ENCODE results near the gene AQP9. TPM values are rescaled to one million over a fixed set of nuclear protein-coding genes. Genes with fewer than 3 reads are reported as not detected.

AQP9 gene
- total RNA-seq, 2 donors from 2014 or later, result 0.78 to 3.5 TPM

DNA sequence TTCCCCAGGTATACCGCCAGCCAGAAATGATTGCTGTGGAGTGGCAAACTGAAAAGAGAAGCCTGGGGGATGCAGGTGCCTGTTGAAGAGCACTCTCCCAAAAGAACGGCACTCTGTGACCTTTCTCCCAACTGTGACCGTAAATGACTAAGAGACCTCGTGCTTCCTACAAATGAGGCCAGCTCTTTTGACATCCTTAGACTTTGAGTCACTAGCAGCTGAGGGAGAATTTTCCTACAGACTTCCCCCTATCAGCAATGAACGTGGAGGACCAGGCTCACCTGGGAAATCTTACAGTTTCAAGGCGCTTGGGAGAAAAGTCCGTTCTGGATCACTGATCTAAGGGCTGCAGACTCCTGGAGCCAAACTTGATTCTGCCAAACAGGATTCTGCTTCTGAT, 8.6 kb downstream of the AQP9 start:
- no peak overlapping the region for H3K27ac Mint-ChIP-seq
- H3K27me3 Mint-ChIP-seq, result peaks cover 22% of the 10 kb centered on the region
- ATAC-seq, result no peak
- H3K4me1 Mint-ChIP-seq, result peaks cover 2% of the 10 kb centered on the region
- H3K4me3 Mint-ChIP-seq, result no peak overlapping the region
- H3K9me3 ChIP-seq (ENCODE audit: control insufficient read depth, low read length, poor library complexity, severe bottlenecking), result no peaks in the 10 kb centered on the region
- no peaks in the 10 kb centered on the region for H3K36me3 Mint-ChIP-seq (ENCODE audit: low read depth)
- no peak for DNase-seq

DNA sequence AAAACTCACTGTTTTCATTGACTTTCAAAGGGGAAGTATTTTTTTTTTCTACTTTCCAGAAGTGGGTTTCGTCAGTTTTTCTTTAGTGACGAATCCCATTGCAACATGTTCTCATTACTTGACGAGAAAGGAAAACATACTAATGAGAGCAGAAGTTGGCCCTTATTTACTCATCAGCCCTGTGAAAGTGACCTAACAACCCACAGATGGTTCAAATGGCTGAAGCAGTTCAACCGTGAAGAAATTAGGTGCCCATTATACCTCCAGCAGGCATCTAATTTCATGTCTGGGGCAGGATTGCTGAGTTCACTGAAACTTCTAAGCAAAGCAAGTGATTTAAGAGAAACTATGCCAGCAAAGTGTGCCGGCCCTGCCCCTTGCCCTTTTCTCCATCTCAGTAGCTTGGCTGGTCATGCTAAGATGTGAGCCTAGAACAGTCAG, 9.0 kb downstream of the AQP9 start:
- H3K4me3 Mint-ChIP-seq, result no peak overlapping the region
- no peak overlapping the region for H3K27ac Mint-ChIP-seq

DNA sequence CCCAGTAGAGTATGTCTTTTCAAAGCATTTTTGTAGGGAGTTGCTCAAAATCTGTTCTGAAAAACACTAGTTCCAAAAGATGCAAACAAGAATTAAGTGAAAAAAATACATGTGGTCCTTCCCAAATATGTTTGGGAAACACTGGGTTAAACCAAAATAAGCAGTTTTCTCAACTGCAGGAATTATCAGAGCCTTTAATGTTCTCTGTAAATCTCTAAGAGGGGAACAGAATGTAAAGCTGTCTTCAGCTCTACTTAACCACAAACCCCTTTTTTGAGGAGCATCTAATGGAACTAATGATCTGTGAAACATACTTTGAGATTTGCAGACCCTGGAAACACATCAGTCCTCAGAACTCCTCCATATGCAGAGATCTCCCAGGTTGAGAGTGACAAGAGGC, 9.9 kb downstream of the AQP9 start:
- peaks cover 11% of the 10 kb centered on the region for H3K27me3 Mint-ChIP-seq
- no peak for DNase-seq
- no peak for ATAC-seq
- H3K4me3 Mint-ChIP-seq, result no peak overlapping the region
- no peaks in the 10 kb centered on the region for H3K9me3 ChIP-seq (ENCODE audit: control insufficient read depth, low read length, poor library complexity, severe bottlenecking)
- no peaks in the 10 kb centered on the region for H3K36me3 Mint-ChIP-seq (ENCODE audit: low read depth)
- peaks cover 2% of the 10 kb centered on the region for H3K4me1 Mint-ChIP-seq
- H3K27ac Mint-ChIP-seq, result no peak overlapping the region

More for the DNA sequence above, 9.0 kb downstream of the AQP9 start:
- Mint-ChIP-seq H3K36me3 (ENCODE audit: low read depth) (no peaks in the 10 kb centered on the region), H3K27me3 (peaks cover 18% of the 10 kb centered on the region), H3K4me1 (peaks cover 2% of the 10 kb centered on the region)
- H3K9me3 ChIP-seq (ENCODE audit: control insufficient read depth, low read length, poor library complexity, severe bottlenecking), result no peaks in the 10 kb centered on the region
- DNase-seq (no peak), ATAC-seq (no peak)

DNA sequence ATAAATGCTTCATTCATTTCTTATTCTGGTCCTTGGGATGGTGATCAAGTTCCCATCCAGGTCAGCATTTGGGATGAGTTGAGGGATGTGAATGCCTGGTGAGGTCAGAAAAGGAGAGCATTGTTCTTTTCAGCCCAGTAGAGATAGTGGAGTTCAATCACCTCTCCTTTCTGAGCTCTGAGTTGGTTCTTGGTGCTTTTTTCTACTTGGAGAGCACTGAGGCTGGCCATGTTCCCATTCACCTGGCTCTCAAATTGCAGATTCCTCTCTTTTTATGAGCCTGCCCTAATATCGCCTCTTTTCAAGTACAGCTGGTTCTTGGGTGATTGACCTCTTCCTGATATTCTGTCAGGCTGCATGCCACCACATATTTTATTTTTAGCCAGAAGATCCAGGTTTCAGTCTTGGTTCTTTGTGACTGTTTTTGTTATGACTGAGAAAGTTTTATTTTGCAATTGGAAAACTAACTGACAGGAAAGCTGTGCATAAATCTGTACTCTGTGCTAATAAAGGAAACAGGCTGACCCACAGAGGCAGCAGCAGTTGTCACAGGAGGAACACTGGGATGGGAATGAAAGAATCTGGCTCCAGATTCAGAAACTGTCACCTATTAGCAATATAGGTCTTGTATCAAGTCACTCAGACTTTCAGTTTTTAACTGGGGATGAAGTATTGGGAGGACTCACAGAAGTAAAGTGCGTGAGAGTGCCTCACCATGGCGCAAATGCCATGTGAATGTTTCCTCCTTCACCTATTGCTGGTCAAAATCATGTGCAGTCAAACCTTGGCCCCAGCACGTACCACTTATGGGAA, 10.7 kb downstream of the AQP9 start:
- no peaks in the 10 kb centered on the region for H3K9me3 ChIP-seq (ENCODE audit: control insufficient read depth, low read length, poor library complexity, severe bottlenecking)
- ATAC-seq (no peak), DNase-seq (no peak)
- no peaks in the 10 kb centered on the region for H3K36me3 Mint-ChIP-seq (ENCODE audit: low read depth)
- H3K4me3 Mint-ChIP-seq, result no peak overlapping the region
- H3K27ac Mint-ChIP-seq, result no peak overlapping the region
- H3K4me1 Mint-ChIP-seq, result peaks cover 2% of the 10 kb centered on the region
- H3K27me3 Mint-ChIP-seq, result peaks cover 9% of the 10 kb centered on the region

DNA sequence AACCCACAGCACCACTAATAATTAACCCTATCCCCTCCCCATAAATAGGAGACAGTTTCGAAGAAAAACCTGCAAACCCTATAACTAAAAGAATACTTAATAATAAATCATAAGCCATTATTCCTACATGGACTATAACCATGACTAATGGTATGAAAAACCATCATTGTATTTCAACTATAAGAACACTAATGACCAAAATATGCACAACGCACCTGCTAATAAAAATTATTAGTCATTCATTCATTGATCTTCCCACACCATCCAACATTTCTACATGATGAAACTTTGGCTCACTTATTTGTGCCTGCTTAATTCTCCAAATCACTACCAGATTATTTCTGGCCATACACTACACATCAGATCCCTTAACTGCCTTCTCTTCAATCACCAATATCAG, 16.6 kb downstream of the AQP9 start:
- DNase-seq, result no peak
- H3K4me3 Mint-ChIP-seq, result no peak overlapping the region

DNA sequence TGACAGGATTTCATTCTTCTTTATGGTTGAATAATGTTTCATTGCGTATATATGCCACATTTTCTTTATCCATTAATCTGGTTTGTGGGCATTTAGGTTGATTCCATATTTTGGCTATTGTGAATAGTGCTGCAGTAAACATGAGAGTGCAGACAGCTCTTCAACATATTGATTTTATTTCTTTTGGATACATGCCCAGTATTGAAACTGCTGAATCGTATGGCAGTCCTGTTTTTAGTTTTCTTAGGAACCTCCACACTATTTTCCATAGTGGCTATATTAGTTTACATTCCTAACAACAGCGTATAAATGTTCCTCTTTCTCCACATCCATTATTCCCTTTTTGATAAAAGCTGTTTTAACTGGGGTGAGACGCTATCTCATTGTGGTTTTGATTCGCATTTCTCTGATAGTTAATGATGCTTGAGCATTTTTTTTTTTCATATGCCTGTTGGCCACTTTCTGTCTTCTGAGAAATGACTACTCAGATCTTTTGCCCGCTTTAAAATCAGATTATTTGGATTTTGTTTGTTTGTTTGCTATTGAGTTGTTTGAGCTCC, 21.7 kb downstream of the AQP9 start:
- peaks cover 3% of the 10 kb centered on the region for H3K4me1 Mint-ChIP-seq
- H3K27me3 Mint-ChIP-seq, result peaks cover 56% of the 10 kb centered on the region
- H3K9me3 ChIP-seq (ENCODE audit: control insufficient read depth, low read length, poor library complexity, severe bottlenecking), result no peaks in the 10 kb centered on the region
- ATAC-seq (no peak), DNase-seq (no peak)
- no peak overlapping the region for H3K27ac Mint-ChIP-seq
- H3K4me3 Mint-ChIP-seq, result no peak overlapping the region
- peaks cover 3% of the 10 kb centered on the region for H3K36me3 Mint-ChIP-seq (ENCODE audit: low read depth)

More for the DNA sequence above, 16.6 kb downstream of the AQP9 start:
- Mint-ChIP-seq H3K4me1 (no peaks in the 10 kb centered on the region), H3K36me3 (ENCODE audit: low read depth) (no peaks in the 10 kb centered on the region), H3K27ac (no peak overlapping the region), H3K27me3 (peaks cover 8% of the 10 kb centered on the region)
- H3K9me3 ChIP-seq (ENCODE audit: control insufficient read depth, low read length, poor library complexity, severe bottlenecking), result no peaks in the 10 kb centered on the region
- ATAC-seq, result no peak

DNA sequence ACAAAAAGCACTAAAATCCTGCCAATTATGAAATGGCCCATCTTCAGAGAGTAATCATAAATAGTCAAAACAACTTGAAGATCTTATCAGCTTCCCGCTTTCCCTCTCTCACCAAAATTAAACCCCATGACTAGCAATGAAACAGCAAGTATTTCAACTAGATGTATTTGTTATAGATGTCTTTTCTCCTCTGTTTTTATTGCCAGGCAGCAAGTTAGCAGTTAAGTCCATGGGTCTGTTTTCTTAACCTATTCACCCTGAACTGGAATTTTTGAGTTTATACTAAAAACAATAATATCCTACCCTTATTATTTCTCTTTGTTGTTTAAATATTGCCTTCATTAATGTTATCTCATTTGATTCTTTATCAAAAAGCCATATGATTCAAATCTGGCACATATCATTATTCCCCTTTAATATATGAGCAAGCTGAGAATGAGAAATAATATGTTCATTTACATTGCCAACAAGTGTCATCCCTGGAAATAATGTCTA, 23.3 kb downstream of the AQP9 start:
- H3K36me3 Mint-ChIP-seq (ENCODE audit: low read depth), result peaks cover 3% of the 10 kb centered on the region
- DNase-seq (no peak), ATAC-seq (no peak)
- H3K4me1 Mint-ChIP-seq, result peaks cover 3% of the 10 kb centered on the region
- peaks cover 66% of the 10 kb centered on the region for H3K27me3 Mint-ChIP-seq
- H3K27ac Mint-ChIP-seq, result no peak overlapping the region
- H3K9me3 ChIP-seq (ENCODE audit: control insufficient read depth, low read length, poor library complexity, severe bottlenecking), result no peaks in the 10 kb centered on the region
- no peak overlapping the region for H3K4me3 Mint-ChIP-seq

DNA sequence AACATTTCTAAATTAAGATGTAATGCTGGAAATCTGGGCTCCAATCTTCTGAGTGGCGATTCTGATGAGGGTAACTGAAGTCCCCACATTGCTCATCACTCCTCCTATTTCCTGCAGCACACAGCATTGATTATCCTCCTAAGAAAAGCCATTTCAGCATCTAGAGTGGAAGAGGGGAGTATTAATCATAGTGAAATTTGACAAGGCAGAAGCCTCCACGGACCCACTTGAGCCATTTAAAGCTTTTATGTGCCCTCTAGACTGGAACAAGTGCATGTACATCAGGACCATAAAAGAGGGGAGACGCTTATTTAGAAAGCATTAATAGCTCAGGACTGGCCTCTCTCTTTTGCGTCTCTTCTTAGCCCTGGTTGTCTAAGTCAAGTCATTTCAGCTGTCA, 25.8 kb downstream of the AQP9 start:
- Mint-ChIP-seq H3K27me3 (peaks cover 81% of the 10 kb centered on the region), H3K4me1 (peaks cover 6% of the 10 kb centered on the region), H3K4me3 (no peak overlapping the region), H3K27ac (no peak overlapping the region), H3K36me3 (ENCODE audit: low read depth) (peaks cover 3% of the 10 kb centered on the region)
- DNase-seq (no peak), ATAC-seq (no peak)
- H3K9me3 ChIP-seq (ENCODE audit: control insufficient read depth, low read length, poor library complexity, severe bottlenecking), result no peaks in the 10 kb centered on the region

DNA sequence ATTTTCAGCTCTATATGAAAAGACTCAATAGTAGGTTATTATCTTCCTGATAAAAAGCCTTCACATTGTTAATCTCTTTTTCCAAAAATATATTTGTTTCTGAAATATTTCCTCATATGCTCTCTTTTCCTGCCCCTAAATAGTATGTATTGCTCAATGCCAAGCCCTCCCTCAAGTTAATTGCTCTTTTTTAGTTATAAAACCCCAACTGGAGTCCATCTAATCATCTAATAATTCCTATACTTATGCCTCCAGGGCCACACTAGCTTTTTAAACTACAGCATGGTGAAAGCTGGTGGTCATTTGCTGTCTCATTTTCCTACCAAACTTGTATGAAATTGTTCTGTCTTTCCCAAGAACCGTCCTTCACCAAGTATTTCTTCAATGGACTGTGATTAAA, 26.7 kb downstream of the AQP9 start:
- H3K36me3 Mint-ChIP-seq (ENCODE audit: low read depth), result peaks cover 3% of the 10 kb centered on the region
- DNase-seq, result no peak
- H3K9me3 ChIP-seq (ENCODE audit: control insufficient read depth, low read length, poor library complexity, severe bottlenecking), result no peaks in the 10 kb centered on the region
- peaks cover 6% of the 10 kb centered on the region for H3K4me1 Mint-ChIP-seq
- peak overlapping the region; percentile 37 for H3K27ac Mint-ChIP-seq
- H3K4me3 Mint-ChIP-seq, result no peak overlapping the region
- H3K27me3 Mint-ChIP-seq, result peaks cover 80% of the 10 kb centered on the region
- no peak for ATAC-seq

DNA sequence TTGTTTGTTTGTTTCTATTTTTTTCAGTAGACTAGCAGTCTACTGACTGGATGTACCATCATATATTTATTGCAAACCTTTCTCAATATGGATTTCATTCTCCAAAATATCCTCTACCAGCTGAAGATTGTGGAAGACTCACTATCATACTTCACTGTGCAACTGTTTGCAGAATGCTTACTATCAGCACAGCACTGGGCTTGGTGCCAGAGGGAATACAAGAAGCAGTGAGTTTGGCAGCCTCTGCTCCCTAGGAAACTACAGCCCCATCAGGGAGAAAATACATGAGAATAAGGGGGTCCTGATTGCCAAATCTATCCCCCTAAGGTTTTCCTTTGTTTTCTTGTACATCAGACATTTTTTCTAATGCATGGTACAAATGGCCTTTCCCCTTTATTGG, 27.5 kb downstream of the AQP9 start:
- Mint-ChIP-seq H3K4me3 (no peak overlapping the region), H3K36me3 (ENCODE audit: low read depth) (peaks cover 1% of the 10 kb centered on the region), H3K4me1 (peaks cover 6% of the 10 kb centered on the region), H3K27me3 (peaks cover 78% of the 10 kb centered on the region), H3K27ac (no peak overlapping the region)
- ATAC-seq, result no peak
- DNase-seq, result no peak
- no peaks in the 10 kb centered on the region for H3K9me3 ChIP-seq (ENCODE audit: control insufficient read depth, low read length, poor library complexity, severe bottlenecking)

DNA sequence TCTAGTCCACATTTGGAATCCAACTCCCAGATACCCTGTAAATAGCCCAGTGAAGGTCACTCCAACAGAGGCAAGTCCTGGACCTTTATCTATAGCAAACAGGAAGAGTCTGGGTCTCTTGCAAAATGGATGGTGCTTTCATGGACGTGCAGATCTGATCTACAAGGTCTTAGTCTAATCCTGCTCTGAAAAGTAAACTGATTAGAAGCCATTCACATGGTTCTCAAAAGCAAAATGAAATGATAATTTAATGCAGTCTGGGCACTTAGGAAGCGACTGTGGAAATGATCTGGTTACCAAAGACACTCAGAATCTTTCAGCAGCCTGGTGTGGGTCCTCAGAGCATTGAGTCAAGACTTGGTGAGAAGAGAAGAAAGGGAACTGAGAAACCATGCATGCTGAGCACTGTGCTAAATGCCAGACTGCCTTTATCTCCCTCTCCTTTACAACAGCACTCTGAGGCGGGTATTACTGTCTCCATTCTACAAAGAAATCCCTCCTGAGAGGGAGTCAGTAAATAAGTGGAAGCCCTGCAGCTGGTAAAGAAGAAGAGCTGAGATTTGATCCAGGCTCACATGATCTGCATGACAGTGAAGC, 29.0 kb downstream of the AQP9 start:
- no peaks in the 10 kb centered on the region for H3K9me3 ChIP-seq (ENCODE audit: control insufficient read depth, low read length, poor library complexity, severe bottlenecking)
- Mint-ChIP-seq H3K27me3 (peaks cover 76% of the 10 kb centered on the region), H3K4me1 (peaks cover 6% of the 10 kb centered on the region), H3K36me3 (ENCODE audit: low read depth) (no peaks in the 10 kb centered on the region), H3K27ac (no peak overlapping the region), H3K4me3 (no peak overlapping the region)
- no peak for ATAC-seq
- DNase-seq, result no peak

DNA sequence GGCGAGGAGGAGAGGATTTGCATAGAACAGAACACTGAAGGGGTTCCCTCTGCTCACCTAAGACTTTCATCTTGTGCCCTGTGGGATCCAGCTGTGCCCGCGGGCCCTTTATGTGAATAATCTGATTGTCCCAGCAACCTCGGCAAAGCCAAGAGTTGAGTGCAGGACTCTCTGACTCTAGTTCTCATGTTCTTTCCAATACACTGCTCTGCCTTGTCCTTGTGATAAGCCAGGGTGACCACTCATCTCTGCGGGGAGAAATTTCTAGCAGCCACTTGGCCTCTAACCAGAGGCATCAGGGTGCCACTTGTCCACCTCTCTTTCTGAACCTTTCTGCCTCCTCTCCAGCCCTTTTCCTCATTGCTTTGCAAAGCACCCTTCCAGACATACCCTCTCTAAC, 31.8 kb downstream of the AQP9 start:
- H3K27me3 Mint-ChIP-seq, result peaks cover 76% of the 10 kb centered on the region
- no peak overlapping the region for H3K4me3 Mint-ChIP-seq
- H3K4me1 Mint-ChIP-seq, result peaks cover 4% of the 10 kb centered on the region
- ATAC-seq, result no peak
- H3K9me3 ChIP-seq (ENCODE audit: control insufficient read depth, low read length, poor library complexity, severe bottlenecking), result no peaks in the 10 kb centered on the region
- no peaks in the 10 kb centered on the region for H3K36me3 Mint-ChIP-seq (ENCODE audit: low read depth)
- no peak overlapping the region for H3K27ac Mint-ChIP-seq
- no peak for DNase-seq

DNA sequence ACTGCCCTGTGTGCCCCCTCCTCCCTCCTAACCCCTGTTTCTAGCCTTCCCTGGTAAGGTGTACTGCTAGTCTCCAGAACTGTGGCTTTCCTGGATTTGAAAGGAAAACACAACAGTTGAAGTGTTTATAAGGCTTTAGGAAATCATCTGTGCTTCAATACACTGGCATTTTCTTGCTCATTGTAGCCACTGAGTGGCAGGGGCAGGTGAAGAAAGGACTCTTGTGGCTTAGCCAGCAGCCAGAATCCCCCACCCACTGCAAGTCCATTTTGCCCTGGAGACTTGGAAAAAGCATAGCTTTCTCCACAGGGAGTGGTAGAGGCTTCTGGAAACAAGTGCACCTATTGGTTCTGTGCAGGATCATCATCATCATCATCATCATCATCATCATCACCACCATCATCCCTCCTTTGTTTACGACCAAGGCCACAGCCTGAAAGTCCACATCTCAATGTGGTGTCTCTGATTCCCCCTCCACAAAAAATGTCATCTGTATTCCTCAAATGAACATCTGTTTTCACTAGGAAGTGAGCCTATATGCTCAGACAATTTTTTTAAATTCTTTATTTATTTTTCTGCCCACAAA, 33.4 kb downstream of the AQP9 start:
- Mint-ChIP-seq H3K27me3 (peaks cover 82% of the 10 kb centered on the region), H3K4me3 (no peak overlapping the region), H3K4me1 (peaks cover 4% of the 10 kb centered on the region), H3K27ac (no peak overlapping the region), H3K36me3 (ENCODE audit: low read depth) (no peaks in the 10 kb centered on the region)
- no peaks in the 10 kb centered on the region for H3K9me3 ChIP-seq (ENCODE audit: control insufficient read depth, low read length, poor library complexity, severe bottlenecking)
- DNase-seq (no peak), ATAC-seq (no peak)

Data from T-helper 17 cell (primary cell).